Germinal center (tissue), 1 donor: ENCODE results near the gene CBX2.
"Not testable (repeated sequence)": the region's sequence is repeated elsewhere in the genome, so short reads cannot be mapped to it uniquely, and the experiment has no call there.

Experiments
- DNase-seq: peaks from one replicate; pipeline ENCODE4 v3.0.0; 2012; ENCODE audit warnings: mixed read lengths, low spot score

The CBX2 gene

GRCh38 chr17:79742951-79743476 is 34.9 kb upstream of the CBX2 start:
- DNase-seq = no peak

GRCh38 chr17:79743614-79744013 is 34.3 kb upstream of the CBX2 start:
- no peak for DNase-seq

- DNase-seq = no peak
Observed at GRCh38 chr17:79745641-79746105, 32.3 kb upstream of the CBX2 start.

- DNase-seq = no peak
Observed at GRCh38 chr17:79746889-79747507, 30.9 kb upstream of the CBX2 start.

GRCh38 chr17:79747508-79748294 is 30.2 kb upstream of the CBX2 start:
- no peak for DNase-seq

- no peak for DNase-seq
Observed at GRCh38 chr17:79748295-79749099, 29.5 kb upstream of the CBX2 start.

GRCh38 chr17:79749156-79749815 is 28.7 kb upstream of the CBX2 start:
- no peak for DNase-seq

GRCh38 chr17:79749958-79750357 is 28.0 kb upstream of the CBX2 start:
- DNase-seq = no peak

- DNase-seq = no peak
Observed at GRCh38 chr17:79750650-79751545, 27.1 kb upstream of the CBX2 start.

GRCh38 chr17:79752175-79752574 is 25.8 kb upstream of the CBX2 start:
- DNase-seq = no peak

GRCh38 chr17:79754370-79754769 is 23.6 kb upstream of the CBX2 start:
- DNase-seq = no peak

- DNase-seq = not testable (repeated sequence)
Observed at GRCh38 chr17:79754903-79755302, 23.0 kb upstream of the CBX2 start.

GRCh38 chr17:79755591-79755990 is 22.4 kb upstream of the CBX2 start:
- DNase-seq = no peak

GRCh38 chr17:79757140-79757745 is 20.7 kb upstream of the CBX2 start:
- DNase-seq = no peak

- DNase-seq = no peak
Observed at GRCh38 chr17:79758271-79758670, 19.7 kb upstream of the CBX2 start.

- DNase-seq = no peak
Observed at GRCh38 chr17:79760197-79760906, 17.6 kb upstream of the CBX2 start.

GRCh38 chr17:79761894-79762589 is 15.9 kb upstream of the CBX2 start:
- no peak for DNase-seq

- no peak for DNase-seq
Observed at GRCh38 chr17:79765708-79766107, 12.2 kb upstream of the CBX2 start.
